ENCODE results near the gene ZC3H4. TPM values are rescaled to one million over a fixed set of nuclear protein-coding genes. Genes with fewer than 3 reads are reported as not detected.

Gene ZC3H4
- total and polyA plus RNA-seq, 2 donors (not counting 3 experiments of a cell fraction or from before 2014, with no cell fraction given) = 6.2 to 63.9 TPM

- no peaks in the 10 kb centered on the region for H3K9me3 ChIP-seq (replicated peaks; ENCODE audit: control insufficient read depth, insufficient read depth, low read length)
- peaks cover 10 to 38% of the 10 kb centered on the region in 2 experiments for H3K36me3 ChIP-seq (ENCODE audit: control insufficient read depth in 2 of 2, extremely low read depth in 1 of 2, insufficient read depth in 2 of 2, low read length in 2 of 2)
- TF ChIP-seq CTCF (IDR thresholded peaks at IDR 0.05; ENCODE audit: extremely low read depth in 1 of 2, insufficient read depth in 1 of 2, low read depth in 1 of 2, low read length in 2 of 2) (no peak), GATA2 (IDR thresholded peaks at IDR 0.05; ENCODE audit: insufficient read depth, insufficient read length, low read depth, low read length) (no peak), EZH2 (IDR thresholded peaks at IDR 0.05; ENCODE audit: borderline replicate concordance, low read depth, low read length, severe bottlenecking) (no peak), MAX (IDR thresholded peaks at IDR 0.05; ENCODE audit: insufficient read depth, insufficient read length) (no peak), POLR2AphosphoS5 (IDR thresholded peaks at IDR 0.05; ENCODE audit: insufficient read depth, low read depth, low read length) (no peak), MYC (IDR thresholded peaks at IDR 0.05; ENCODE audit: low read depth, low read length) (no peak)
- no peak overlapping the region for H3K4me3 ChIP-seq (replicated peaks in 1 of 3; ENCODE audit: insufficient read depth in 1 of 3, low read depth in 1 of 3, low read length in 3 of 3)
- no peak overlapping the region for H3K27ac ChIP-seq (ENCODE audit: insufficient read depth, low read depth, low read length)
- ChIA-PET CTCF (no interaction called here), POLR2A (no interaction called here)
- no peak for DNase-seq (ENCODE audit: low read depth, low spot score)
- H3K79me2 ChIP-seq (ENCODE audit: control insufficient read depth, insufficient read depth, low read length) = peaks cover 8% of the 10 kb centered on the region
- no peak for FAIRE-seq
- no peak overlapping the region for H2AFZ ChIP-seq (ENCODE audit: low read depth, low read length)
- no peak overlapping the region for H3K9ac ChIP-seq (replicated peaks; ENCODE audit: extremely low read depth, insufficient read depth, low read length)
- H3K27me3 ChIP-seq (ENCODE audit: control insufficient read depth in 2 of 2, insufficient read depth in 2 of 2, low read length in 2 of 2) = no peaks in the 10 kb centered on the region
- H4K20me1 ChIP-seq (replicated peaks; ENCODE audit: control insufficient read depth, extremely low read depth, insufficient read depth, low read length) = no peaks in the 10 kb centered on the region
- no peak overlapping the region for H3K4me2 ChIP-seq (ENCODE audit: insufficient read depth, low read length)
- dilution Hi-C loops (cut with MboI; ENCODE audit: extremely low pct_ligation_motif_present, low sequenced_read_pairs) (no loop called here), intact Hi-C loops (cut with micrococcal nuclease) (loop anchor here (5.0 kb wide), 2 partner anchors 37 to 62 kb away; no protein-coding TSS in a partner anchor)
- no peaks in the 10 kb centered on the region for H3K4me1 ChIP-seq (ENCODE audit: control insufficient read depth, extremely low read depth, insufficient read depth, low read length)
- no peaks in the 10 kb centered on the region for H3K9me1 ChIP-seq (replicated peaks; ENCODE audit: control insufficient read depth, extremely low read depth, insufficient read depth, low read length)
- BruUV-seq (replicated peaks) = no TSS peak
Measured at GRCh38 chr19:47074621-47075020, 39.0 kb downstream of the ZC3H4 start.
